ENCODE data around the gene ZDHHC4.

DNA sequence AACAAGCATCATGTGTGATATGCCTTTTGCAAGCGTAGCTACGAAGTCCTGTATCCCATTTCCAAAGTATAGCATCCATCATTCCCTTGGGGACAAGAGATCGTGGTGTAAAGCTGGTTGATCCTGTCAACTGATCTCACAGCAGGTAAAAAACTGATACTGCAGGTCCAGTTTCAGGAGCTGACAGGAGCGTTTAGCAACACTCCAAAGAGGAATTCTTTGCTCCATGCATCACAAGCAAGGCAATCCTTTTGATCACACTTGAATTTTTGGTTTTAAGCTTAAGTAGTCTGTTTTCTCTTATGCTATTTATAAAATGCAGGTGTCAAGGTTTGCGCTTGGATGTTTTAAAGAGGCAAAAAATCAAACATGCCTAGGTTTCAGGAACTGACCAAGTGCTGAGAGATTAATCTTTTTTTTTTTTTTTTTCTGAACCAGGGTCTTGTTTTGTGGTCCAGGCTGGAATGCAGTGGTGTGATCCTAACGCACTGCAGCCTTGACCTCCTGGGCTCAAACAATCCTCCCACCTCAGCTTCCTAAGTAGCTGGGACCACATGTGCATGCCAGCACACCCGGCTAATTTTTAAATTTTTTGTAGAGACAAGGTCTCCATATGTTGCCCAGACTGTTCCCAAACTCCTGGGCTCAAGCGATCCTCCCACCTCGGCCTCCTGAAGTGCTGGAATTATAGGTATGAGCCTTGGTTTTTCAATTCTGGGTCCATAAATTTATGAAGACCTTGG lies 1.8 kb upstream of the ZDHHC4 start:
- TF ChIP-seq, protein P1, sequence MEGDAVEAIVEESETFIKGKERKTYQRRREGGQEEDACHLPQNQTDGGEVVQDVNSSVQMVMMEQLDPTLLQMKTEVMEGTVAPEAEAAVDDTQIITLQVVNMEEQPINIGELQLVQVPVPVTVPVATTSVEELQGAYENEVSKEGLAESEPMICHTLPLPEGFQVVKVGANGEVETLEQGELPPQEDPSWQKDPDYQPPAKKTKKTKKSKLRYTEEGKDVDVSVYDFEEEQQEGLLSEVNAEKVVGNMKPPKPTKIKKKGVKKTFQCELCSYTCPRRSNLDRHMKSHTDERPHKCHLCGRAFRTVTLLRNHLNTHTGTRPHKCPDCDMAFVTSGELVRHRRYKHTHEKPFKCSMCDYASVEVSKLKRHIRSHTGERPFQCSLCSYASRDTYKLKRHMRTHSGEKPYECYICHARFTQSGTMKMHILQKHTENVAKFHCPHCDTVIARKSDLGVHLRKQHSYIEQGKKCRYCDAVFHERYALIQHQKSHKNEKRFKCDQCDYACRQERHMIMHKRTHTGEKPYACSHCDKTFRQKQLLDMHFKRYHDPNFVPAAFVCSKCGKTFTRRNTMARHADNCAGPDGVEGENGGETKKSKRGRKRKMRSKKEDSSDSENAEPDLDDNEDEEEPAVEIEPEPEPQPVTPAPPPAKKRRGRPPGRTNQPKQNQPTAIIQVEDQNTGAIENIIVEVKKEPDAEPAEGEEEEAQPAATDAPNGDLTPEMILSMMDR (IDR thresholded peaks at IDR 0.05): no peak
- TF ChIP-seq POLR2A (IDR thresholded peaks at IDR 0.05): no peak
